ENCODE results near the gene QRSL1. TPM values are rescaled to one million over a fixed set of nuclear protein-coding genes. Genes with fewer than 3 reads are reported as not detected.

QRSL1 gene
- total RNA-seq, 2 experiments from 2014 or later, result 63.9 to 71.8 TPM

DNA sequence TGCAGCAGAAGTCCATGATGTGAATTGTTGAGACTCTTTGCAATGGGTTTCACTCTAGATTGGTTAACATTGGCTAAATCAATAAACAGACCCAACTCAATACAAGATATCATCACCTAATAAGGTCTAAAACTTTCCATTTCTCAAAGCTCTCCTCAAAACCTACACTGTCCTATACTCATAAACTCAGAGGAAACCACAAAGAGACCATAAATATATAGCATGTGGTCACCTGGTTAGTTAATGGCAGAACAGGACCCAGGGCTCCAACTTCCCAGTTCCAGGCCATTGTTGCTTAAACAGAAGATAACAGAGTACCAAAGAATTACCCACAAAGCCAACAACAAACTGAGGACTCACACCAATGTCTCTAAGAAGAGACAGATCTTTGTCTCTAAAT, 12.1 kb upstream of the QRSL1 start:
- H3K27ac ChIP-seq (ENCODE audit: low read depth, low read length, poor library complexity, severe bottlenecking), result peak overlapping the region; percentile 31
- BruUV-seq (replicated peaks), result no TSS peak
- no peaks in the 10 kb centered on the region; the same call in 1 of the 2 replicates for H3K9me2 ChIP-seq (ENCODE audit: insufficient read depth, low read length)
- no peak overlapping the region for H3K4me3 ChIP-seq (ENCODE audit: low read depth, low read length, poor library complexity, severe bottlenecking)
- peak overlapping the region; percentile 40 for H3K4me2 ChIP-seq (ENCODE audit: low read length)
- no peaks in the 10 kb centered on the region for H4K20me1 ChIP-seq (ENCODE audit: insufficient read depth, low read length)
- peaks cover 64% of the 10 kb centered on the region for H3K4me1 ChIP-seq (ENCODE audit: insufficient read depth, low read length, poor library complexity, severe bottlenecking)
- H3K79me2 ChIP-seq (ENCODE audit: insufficient read depth, low read depth, low read length), result peaks cover 44% of the 10 kb centered on the region; the same call in 1 of the 2 replicates
- H3K36me3 ChIP-seq (ENCODE audit: insufficient read depth, low read length), result peaks cover 90% of the 10 kb centered on the region
- ChIA-PET POLR2A (interaction anchor here (0.7 to 14.6 kb wide), 5 partner anchors 15 to 355 kb away, joined by 3 to 295 read pairs (median 5); partner anchors contain the start of genes QRSL1 and RTN4IP1), CTCF (ENCODE audit: unreplicated experiment) (no interaction called here)
- no peak for DNase-seq (ENCODE audit: low spot score)
- TF ChIP-seq EZH2phosphoT487 (IDR thresholded peaks at IDR 0.05; ENCODE audit: borderline replicate concordance, low read depth, low read length) (no peak), CTCF (conservative IDR thresholded peaks at IDR 0.05; ENCODE audit: low read length) (no peak)
- intact Hi-C loops (cut with micrococcal nuclease; ENCODE audit: unreplicated experiment), result no loop called here
- peaks cover 1% of the 10 kb centered on the region; the same call in 1 of the 2 replicates for H3K9me3 ChIP-seq (ENCODE audit: low read length)
- no peak overlapping the region for H2AFZ ChIP-seq (ENCODE audit: low read length)

DNA sequence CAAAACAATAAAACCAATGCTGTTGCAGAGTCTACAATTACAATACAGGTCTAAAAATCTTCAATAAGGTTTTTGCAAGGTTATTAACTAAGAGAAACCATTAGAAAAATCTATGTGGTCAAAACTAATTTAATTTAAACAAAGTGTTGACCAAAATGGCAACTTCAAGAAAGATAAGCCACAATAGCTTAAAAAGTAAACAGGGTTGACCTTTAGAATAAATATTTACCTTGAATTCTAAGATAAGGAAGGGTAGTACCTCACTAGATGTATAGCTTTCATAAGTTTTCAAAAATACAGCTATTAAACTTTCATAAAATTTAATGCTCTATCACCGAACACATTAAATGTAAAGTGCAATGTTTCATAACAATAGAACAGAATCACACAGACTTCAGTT, 11.5 kb upstream of the QRSL1 start:
- peaks cover 64% of the 10 kb centered on the region for H3K4me1 ChIP-seq (ENCODE audit: insufficient read depth, low read length, poor library complexity, severe bottlenecking)
- peaks cover 90% of the 10 kb centered on the region for H3K36me3 ChIP-seq (ENCODE audit: insufficient read depth, low read length)
- H3K27ac ChIP-seq (ENCODE audit: low read depth, low read length, poor library complexity, severe bottlenecking), result peak overlapping the region; percentile 31
- ChIA-PET CTCF (ENCODE audit: unreplicated experiment) (no interaction called here), POLR2A (interaction anchor here (0.6 to 14.6 kb wide), 6 partner anchors 8 to 355 kb away, joined by 3 to 295 read pairs (median 4); partner anchors contain the start of genes QRSL1 and RTN4IP1)
- peaks cover 7% of the 10 kb centered on the region; the same call in 1 of the 2 replicates for H3K9me3 ChIP-seq (ENCODE audit: low read length)
- DNase-seq (ENCODE audit: low spot score), result no peak
- intact Hi-C loops (cut with micrococcal nuclease; ENCODE audit: unreplicated experiment), result no loop called here
- H3K4me3 ChIP-seq (ENCODE audit: low read depth, low read length, poor library complexity, severe bottlenecking), result no peak overlapping the region
- no TSS peak for BruUV-seq (replicated peaks)
- no peak overlapping the region for H2AFZ ChIP-seq (ENCODE audit: low read length)
- H4K20me1 ChIP-seq (ENCODE audit: insufficient read depth, low read length), result no peaks in the 10 kb centered on the region
- H3K4me2 ChIP-seq (ENCODE audit: low read length), result peak overlapping the region; percentile 40; the same call in 1 of the 2 replicates
- H3K79me2 ChIP-seq (ENCODE audit: insufficient read depth, low read depth, low read length), result peaks cover 47% of the 10 kb centered on the region; the same call in 1 of the 2 replicates
- TF ChIP-seq CTCF (conservative IDR thresholded peaks at IDR 0.05; ENCODE audit: low read length) (no peak), EZH2phosphoT487 (IDR thresholded peaks at IDR 0.05; ENCODE audit: borderline replicate concordance, low read depth, low read length) (no peak)
- H3K9me2 ChIP-seq (ENCODE audit: insufficient read depth, low read length), result no peaks in the 10 kb centered on the region; the same call in 1 of the 2 replicates

GRCh38 chr6:106618324-106618723, 11.1 kb upstream of the QRSL1 start:
- H3K4me3 ChIP-seq (ENCODE audit: low read depth, low read length, poor library complexity, severe bottlenecking), result no peak overlapping the region
- H3K4me2 ChIP-seq (ENCODE audit: low read length), result 0 out of 2 replicates have a peak overlapping the region, but pooled peaks have one; percentile 40
- H3K79me2 ChIP-seq (ENCODE audit: insufficient read depth, low read depth, low read length), result peaks cover 49% of the 10 kb centered on the region; the same call in 1 of the 2 replicates
- H4K20me1 ChIP-seq (ENCODE audit: insufficient read depth, low read length), result no peaks in the 10 kb centered on the region
- DNase-seq (ENCODE audit: low spot score), result no peak
- H3K27ac ChIP-seq (ENCODE audit: low read depth, low read length, poor library complexity, severe bottlenecking), result peak overlapping the region; percentile 0
- BruUV-seq (replicated peaks), result no TSS peak
- peaks cover 12% of the 10 kb centered on the region; the same call in 1 of the 2 replicates for H3K9me3 ChIP-seq (ENCODE audit: low read length)
- H3K36me3 ChIP-seq (ENCODE audit: insufficient read depth, low read length), result peaks cover 90% of the 10 kb centered on the region
- ChIA-PET POLR2A (interaction anchor here (0.6 to 14.6 kb wide), 7 partner anchors 9 to 354 kb away, joined by 3 to 295 read pairs (median 4); partner anchors contain the start of genes QRSL1 and RTN4IP1), CTCF (ENCODE audit: unreplicated experiment) (no interaction called here)
- H2AFZ ChIP-seq (ENCODE audit: low read length), result no peak overlapping the region
- TF ChIP-seq EZH2phosphoT487 (IDR thresholded peaks at IDR 0.05; ENCODE audit: borderline replicate concordance, low read depth, low read length), result no peak
- TF ChIP-seq CTCF (conservative IDR thresholded peaks at IDR 0.05; ENCODE audit: low read length), result no peak
- no peaks in the 10 kb centered on the region; the same call in 1 of the 2 replicates for H3K9me2 ChIP-seq (ENCODE audit: insufficient read depth, low read length)
- intact Hi-C loops (cut with micrococcal nuclease; ENCODE audit: unreplicated experiment), result no loop called here
- peaks cover 60% of the 10 kb centered on the region for H3K4me1 ChIP-seq (ENCODE audit: insufficient read depth, low read length, poor library complexity, severe bottlenecking)

Measured in OCI-LY7 (cell line).